GM12875 (cell line): ENCODE data around the gene ICOSLG.
"Not testable (repeated sequence)": the region's sequence is repeated elsewhere in the genome, so short reads cannot be mapped to it uniquely, and the experiment has no call there.

Experiments used
- H3K4me3 ChIP-seq: one replicate; pipeline ENCODE4 v1.5.1; 2011; ENCODE audit warnings: low read depth, low read length, control low read depth
- CTCF ChIP-seq: IDR thresholded peaks from 2 replicates; pipeline ENCODE4 v1.5.1; 2011; ENCODE audit warnings: low read depth, mild to moderate bottlenecking, control low read depth, inconsistent platforms, low read length, moderate library complexity, borderline replicate concordance; ENCODE audit not compliant: insufficient read depth

Gene ICOSLG

GRCh38 chr21:44283948-44284347 is 43.2 kb upstream of the ICOSLG start:
- H3K4me3 ChIP-seq, result no peak overlapping the region
- no peak for TF ChIP-seq CTCF

- H3K4me3 ChIP-seq, result not testable (repeated sequence)
Observed at GRCh38 chr21:44283211-44283785, 42.6 kb upstream of the ICOSLG start.

- H3K4me3 ChIP-seq, result no peak overlapping the region
- no peak for TF ChIP-seq CTCF
Observed at GRCh38 chr21:44282370-44282769, 41.6 kb upstream of the ICOSLG start.

- TF ChIP-seq CTCF, result no peak
- H3K4me3 ChIP-seq, result no peak overlapping the region
Observed at GRCh38 chr21:44281801-44282200, 41.1 kb upstream of the ICOSLG start.

GRCh38 chr21:44279354-44280260 is 38.9 kb upstream of the ICOSLG start:
- TF ChIP-seq CTCF, result no peak
- no peak overlapping the region for H3K4me3 ChIP-seq

- TF ChIP-seq CTCF, result no peak
- no peak overlapping the region for H3K4me3 ChIP-seq
Observed at GRCh38 chr21:44275041-44275440, 34.3 kb upstream of the ICOSLG start.

GRCh38 chr21:44273046-44273445 is 32.3 kb upstream of the ICOSLG start:
- no peak for TF ChIP-seq CTCF
- H3K4me3 ChIP-seq, result no peak overlapping the region
